Measurements from ENCODE around the gene ZEB1. TPM values are rescaled to one million over a fixed set of nuclear protein-coding genes. Genes with fewer than 3 reads are reported as not detected.
A peak's percentile ranks its signal among the peaks of the same experiment; 100 is the strongest.

The ZEB1 gene
- total RNA-seq, 4 donors from 2014 or later, result 51.7 to 67.7 (median 57.9) TPM

GRCh38 chr10:31321396-31321941 is 2.5 kb downstream of the ZEB1 start:
- Histone ChIP-seq H3K27me3 (no peaks in the 10 kb centered on the region), H3K4me3 (replicated peaks in 1 of 3) (peak overlapping the region in 2 of 3 donors; percentile 71 to 88), H3K27ac (peak overlapping the region; percentile 81 to 98 (median 96)), H3K4me1 (peaks cover 3 to 7% of the 10 kb centered on the region in 2 donors), H3K9me3 (no peaks in the 10 kb centered on the region), H3K36me3 (no peaks in the 10 kb centered on the region)
- TF ChIP-seq, protein P1, sequence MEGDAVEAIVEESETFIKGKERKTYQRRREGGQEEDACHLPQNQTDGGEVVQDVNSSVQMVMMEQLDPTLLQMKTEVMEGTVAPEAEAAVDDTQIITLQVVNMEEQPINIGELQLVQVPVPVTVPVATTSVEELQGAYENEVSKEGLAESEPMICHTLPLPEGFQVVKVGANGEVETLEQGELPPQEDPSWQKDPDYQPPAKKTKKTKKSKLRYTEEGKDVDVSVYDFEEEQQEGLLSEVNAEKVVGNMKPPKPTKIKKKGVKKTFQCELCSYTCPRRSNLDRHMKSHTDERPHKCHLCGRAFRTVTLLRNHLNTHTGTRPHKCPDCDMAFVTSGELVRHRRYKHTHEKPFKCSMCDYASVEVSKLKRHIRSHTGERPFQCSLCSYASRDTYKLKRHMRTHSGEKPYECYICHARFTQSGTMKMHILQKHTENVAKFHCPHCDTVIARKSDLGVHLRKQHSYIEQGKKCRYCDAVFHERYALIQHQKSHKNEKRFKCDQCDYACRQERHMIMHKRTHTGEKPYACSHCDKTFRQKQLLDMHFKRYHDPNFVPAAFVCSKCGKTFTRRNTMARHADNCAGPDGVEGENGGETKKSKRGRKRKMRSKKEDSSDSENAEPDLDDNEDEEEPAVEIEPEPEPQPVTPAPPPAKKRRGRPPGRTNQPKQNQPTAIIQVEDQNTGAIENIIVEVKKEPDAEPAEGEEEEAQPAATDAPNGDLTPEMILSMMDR (IDR thresholded peaks at IDR 0.05), result no peak
- TF ChIP-seq POLR2A (IDR thresholded peaks at IDR 0.05), result no peak
- intact Hi-C loops (cut with DNase I), result no loop called here
- no peak for DNase-seq
- 39 to 52% methylated on average over 10 of the region's 10 CpGs for WGBS, 2 donors

GRCh38 chr10:31322647-31323046 is 3.6 kb downstream of the ZEB1 start:
- Histone ChIP-seq H3K27ac (no peak overlapping the region), H3K36me3 (no peaks in the 10 kb centered on the region), H3K9me3 (no peaks in the 10 kb centered on the region), H3K4me3 (replicated peaks in 1 of 3) (no peak overlapping the region), H3K4me1 (peaks cover 3 to 7% of the 10 kb centered on the region in 2 donors), H3K27me3 (no peaks in the 10 kb centered on the region)
- 72 to 92% methylated on average over 2 of the region's 2 CpGs for WGBS, 2 donors
- no peak for DNase-seq
- intact Hi-C loops (cut with DNase I), result no loop called here
- TF ChIP-seq, protein P1 (IDR thresholded peaks at IDR 0.05), result peak in 3 of 6 experiments; percentile 18 to 24 (median 18)
- TF ChIP-seq POLR2A (IDR thresholded peaks at IDR 0.05), result no peak

GRCh38 chr10:31340343-31340742 is 21.3 kb downstream of the ZEB1 start:
- Histone ChIP-seq H3K27ac (no peak overlapping the region), H3K4me1 (no peaks in the 10 kb centered on the region), H3K27me3 (no peaks in the 10 kb centered on the region), H3K4me3 (replicated peaks in 1 of 3) (no peak overlapping the region), H3K9me3 (no peaks in the 10 kb centered on the region), H3K36me3 (no peaks in the 10 kb centered on the region)
- intact Hi-C loops (cut with DNase I), result no loop called here
- no peak for TF ChIP-seq POLR2A (IDR thresholded peaks at IDR 0.05)
- TF ChIP-seq, protein P1 (IDR thresholded peaks at IDR 0.05), result no peak
- no peak for DNase-seq

GRCh38 chr10:31341552-31341951 is 22.5 kb downstream of the ZEB1 start:
- Histone ChIP-seq H3K9me3 (no peaks in the 10 kb centered on the region), H3K4me1 (no peaks in the 10 kb centered on the region), H3K36me3 (no peaks in the 10 kb centered on the region), H3K27me3 (no peaks in the 10 kb centered on the region), H3K27ac (no peak overlapping the region), H3K4me3 (replicated peaks in 1 of 3) (no peak overlapping the region)
- WGBS, 2 donors, result 87 to 88% methylated on average over 1 of the region's 1 CpG
- no peak for TF ChIP-seq POLR2A (IDR thresholded peaks at IDR 0.05)
- TF ChIP-seq, protein P1 (IDR thresholded peaks at IDR 0.05), result no peak
- no peak for DNase-seq
- intact Hi-C loops (cut with DNase I), result no loop called here

GRCh38 chr10:31343009-31343408 is 24.0 kb downstream of the ZEB1 start:
- intact Hi-C loops (cut with DNase I), result no loop called here

More at GRCh38 chr10:31343009-31343408, 24.0 kb downstream of the ZEB1 start:
- H3K36me3 ChIP-seq, result no peaks in the 10 kb centered on the region
- H3K27ac ChIP-seq, result no peak overlapping the region
- H3K4me1 ChIP-seq, result peaks cover 0 to 4% of the 10 kb centered on the region in 2 donors
- TF ChIP-seq, protein P1 (IDR thresholded peaks at IDR 0.05), result no peak
- no peak for TF ChIP-seq POLR2A (IDR thresholded peaks at IDR 0.05)
- H3K9me3 ChIP-seq, result no peaks in the 10 kb centered on the region
- no peak for DNase-seq
- no peaks in the 10 kb centered on the region for H3K27me3 ChIP-seq
- WGBS, 2 donors, result 71 to 80% methylated on average over 3 of the region's 3 CpGs
- no peak overlapping the region for H3K4me3 ChIP-seq (replicated peaks in 1 of 3)
